ENCODE data around the gene S100A13. TPM values are rescaled to one million over a fixed set of nuclear protein-coding genes. Genes with fewer than 3 reads are reported as not detected.
A peak's percentile ranks its signal among the peaks of the same experiment; 100 is the strongest.

The S100A13 gene
- total and polyA plus RNA-seq, 3 experiments from 2014 or later: 1.3 to 7.6 (median 5.5) TPM

GRCh38 chr1:153608742-153609584, 18.3 kb downstream of the S100A13 start:
- no peaks in the 10 kb centered on the region for H3K36me3 Mint-ChIP-seq
- peaks cover 0 to 1% of the 10 kb centered on the region in 2 donors for H3K27me3 Mint-ChIP-seq
- no peak overlapping the region for H3K27ac ChIP-seq (ENCODE audit: low read depth, low read length)
- no peaks in the 10 kb centered on the region for H3K27me3 ChIP-seq (ENCODE audit: insufficient read depth, low read length, poor library complexity, severe bottlenecking)
- DNase-seq: no peak
- H3K27ac Mint-ChIP-seq: peak overlapping the region in 1 of 8 donors; percentile 73
- H3K4me3 Mint-ChIP-seq: no peak overlapping the region
- H3K9me3 Mint-ChIP-seq: no peaks in the 10 kb centered on the region
- POLR2A ChIA-PET: no interaction called here
- H3K4me1 ChIP-seq (ENCODE audit: insufficient read depth, low read length): no peaks in the 10 kb centered on the region
- no peak overlapping the region for H3K4me3 ChIP-seq (ENCODE audit: low read length)
- H3K36me3 ChIP-seq (ENCODE audit: insufficient read depth, low read length): no peaks in the 10 kb centered on the region
- CTCF ChIA-PET: no interaction called here
- H3K4me1 Mint-ChIP-seq: no peaks in the 10 kb centered on the region
- H3K9me3 ChIP-seq (ENCODE audit: low read length): no peaks in the 10 kb centered on the region

GRCh38 chr1:153608089-153608682, 19.1 kb downstream of the S100A13 start:
- no peaks in the 10 kb centered on the region for H3K27me3 ChIP-seq (ENCODE audit: insufficient read depth, low read length, poor library complexity, severe bottlenecking)
- no peak overlapping the region for H3K4me3 ChIP-seq (ENCODE audit: low read length)
- DNase-seq: no peak
- no peaks in the 10 kb centered on the region for H3K9me3 ChIP-seq (ENCODE audit: low read length)
- ChIA-PET CTCF (no interaction called here), POLR2A (no interaction called here)
- Mint-ChIP-seq H3K27me3 (peaks cover 0 to 1% of the 10 kb centered on the region in 2 donors), H3K4me1 (no peaks in the 10 kb centered on the region), H3K36me3 (no peaks in the 10 kb centered on the region), H3K4me3 (no peak overlapping the region), H3K27ac (no peak overlapping the region), H3K9me3 (no peaks in the 10 kb centered on the region)
- H3K27ac ChIP-seq (ENCODE audit: low read depth, low read length): no peak overlapping the region
- no peaks in the 10 kb centered on the region for H3K36me3 ChIP-seq (ENCODE audit: insufficient read depth, low read length)
- H3K4me1 ChIP-seq (ENCODE audit: insufficient read depth, low read length): no peaks in the 10 kb centered on the region

- H3K4me1 ChIP-seq (ENCODE audit: insufficient read depth, low read length): no peaks in the 10 kb centered on the region
- CTCF ChIA-PET: no interaction called here
- H3K4me3 Mint-ChIP-seq: peak overlapping the region in 1 of 7 donors; percentile 74
Measured at GRCh38 chr1:153607381-153607780, 19.9 kb downstream of the S100A13 start.

GRCh38 chr1:153606194-153606593, 21.1 kb downstream of the S100A13 start:
- Mint-ChIP-seq H3K9me3 (no peaks in the 10 kb centered on the region), H3K36me3 (no peaks in the 10 kb centered on the region), H3K27ac (no peak overlapping the region), H3K4me1 (no peaks in the 10 kb centered on the region), H3K27me3 (peaks cover 0 to 3% of the 10 kb centered on the region in 2 donors), H3K4me3 (no peak overlapping the region)
- CTCF ChIA-PET: interaction anchor here (0.8 kb wide), 1 partner anchor 36 kb away, joined by 3 read pairs; no protein-coding TSS in a partner anchor
- Histone ChIP-seq H3K27me3 (ENCODE audit: insufficient read depth, low read length, poor library complexity, severe bottlenecking) (no peaks in the 10 kb centered on the region), H3K9me3 (ENCODE audit: low read length) (no peaks in the 10 kb centered on the region), H3K4me1 (ENCODE audit: insufficient read depth, low read length) (no peaks in the 10 kb centered on the region), H3K4me3 (ENCODE audit: low read length) (no peak overlapping the region), H3K36me3 (ENCODE audit: insufficient read depth, low read length) (no peaks in the 10 kb centered on the region), H3K27ac (ENCODE audit: low read depth, low read length) (no peak overlapping the region)
- no peak for DNase-seq
- POLR2A ChIA-PET: no interaction called here

More at GRCh38 chr1:153607381-153607780, 19.9 kb downstream of the S100A13 start:
- H3K36me3 ChIP-seq (ENCODE audit: insufficient read depth, low read length): no peaks in the 10 kb centered on the region
- Mint-ChIP-seq H3K36me3 (no peaks in the 10 kb centered on the region), H3K27me3 (peaks cover 0 to 1% of the 10 kb centered on the region in 2 donors), H3K27ac (no peak overlapping the region), H3K9me3 (no peaks in the 10 kb centered on the region), H3K4me1 (no peaks in the 10 kb centered on the region)
- DNase-seq: no peak
- POLR2A ChIA-PET: no interaction called here
- H3K27ac ChIP-seq (ENCODE audit: low read depth, low read length): no peak overlapping the region
- H3K27me3 ChIP-seq (ENCODE audit: insufficient read depth, low read length, poor library complexity, severe bottlenecking): no peaks in the 10 kb centered on the region
- no peak overlapping the region for H3K4me3 ChIP-seq (ENCODE audit: low read length)
- H3K9me3 ChIP-seq (ENCODE audit: low read length): no peaks in the 10 kb centered on the region

GRCh38 chr1:153602749-153603148, 24.6 kb downstream of the S100A13 start:
- Histone ChIP-seq H3K27ac (ENCODE audit: low read depth, low read length) (no peak overlapping the region), H3K4me3 (ENCODE audit: low read length) (no peak overlapping the region), H3K27me3 (ENCODE audit: insufficient read depth, low read length, poor library complexity, severe bottlenecking) (no peaks in the 10 kb centered on the region), H3K9me3 (ENCODE audit: low read length) (no peaks in the 10 kb centered on the region), H3K4me1 (ENCODE audit: insufficient read depth, low read length) (no peaks in the 10 kb centered on the region), H3K36me3 (ENCODE audit: insufficient read depth, low read length) (no peaks in the 10 kb centered on the region)
- Mint-ChIP-seq H3K4me1 (peaks cover 0 to 4% (median 3%) of the 10 kb centered on the region in 3 donors), H3K4me3 (no peak overlapping the region), H3K36me3 (no peaks in the 10 kb centered on the region), H3K27me3 (peaks cover 0 to 3% of the 10 kb centered on the region in 2 donors), H3K9me3 (no peaks in the 10 kb centered on the region), H3K27ac (peak overlapping the region in 1 of 8 donors; percentile 39)
- ChIA-PET CTCF (no interaction called here), POLR2A (no interaction called here)
- no peak for DNase-seq

GRCh38 chr1:153599847-153600246, 27.5 kb downstream of the S100A13 start:
- Histone ChIP-seq H3K4me1 (ENCODE audit: insufficient read depth, low read length) (no peaks in the 10 kb centered on the region), H3K4me3 (ENCODE audit: low read length) (no peak overlapping the region), H3K36me3 (ENCODE audit: insufficient read depth, low read length) (no peaks in the 10 kb centered on the region), H3K27me3 (ENCODE audit: insufficient read depth, low read length, poor library complexity, severe bottlenecking) (no peaks in the 10 kb centered on the region), H3K27ac (ENCODE audit: low read depth, low read length) (no peak overlapping the region), H3K9me3 (ENCODE audit: low read length) (no peaks in the 10 kb centered on the region)
- Mint-ChIP-seq H3K4me1 (peaks cover 0 to 4% (median 3%) of the 10 kb centered on the region in 3 donors), H3K36me3 (no peaks in the 10 kb centered on the region), H3K27ac (peak overlapping the region in 1 of 8 donors; percentile 72), H3K9me3 (no peaks in the 10 kb centered on the region), H3K27me3 (peaks cover 0 to 1% of the 10 kb centered on the region in 2 donors), H3K4me3 (no peak overlapping the region)
- ChIA-PET POLR2A (no interaction called here), CTCF (no interaction called here)
- no peak for DNase-seq

- H3K9me3 Mint-ChIP-seq: no peaks in the 10 kb centered on the region
- Histone ChIP-seq H3K9me3 (ENCODE audit: low read length) (no peaks in the 10 kb centered on the region), H3K27me3 (ENCODE audit: insufficient read depth, low read length, poor library complexity, severe bottlenecking) (no peaks in the 10 kb centered on the region), H3K27ac (ENCODE audit: low read depth, low read length) (no peak overlapping the region), H3K4me3 (ENCODE audit: low read length) (no peak overlapping the region), H3K36me3 (ENCODE audit: insufficient read depth, low read length) (no peaks in the 10 kb centered on the region), H3K4me1 (ENCODE audit: insufficient read depth, low read length) (no peaks in the 10 kb centered on the region)
- peak overlapping the region in 1 of 8 donors; percentile 37 for H3K27ac Mint-ChIP-seq
- POLR2A ChIA-PET: no interaction called here
- H3K27me3 Mint-ChIP-seq: peaks cover 0 to 1% of the 10 kb centered on the region in 2 donors
- H3K36me3 Mint-ChIP-seq: no peaks in the 10 kb centered on the region
- CTCF ChIA-PET: interaction anchor here (1.1 to 1.3 kb wide), 2 partner anchors 88 to 104 kb away, joined by 3 read pairs; no protein-coding TSS in a partner anchor
- peaks cover 0 to 4% (median 3%) of the 10 kb centered on the region in 3 donors for H3K4me1 Mint-ChIP-seq
- H3K4me3 Mint-ChIP-seq: no peak overlapping the region
- no peak for DNase-seq
Measured at GRCh38 chr1:153598309-153599172, 28.8 kb downstream of the S100A13 start.

GRCh38 chr1:153597206-153597605, 30.1 kb downstream of the S100A13 start:
- Histone ChIP-seq H3K27ac (ENCODE audit: low read depth, low read length) (no peak overlapping the region), H3K36me3 (ENCODE audit: insufficient read depth, low read length) (no peaks in the 10 kb centered on the region), H3K27me3 (ENCODE audit: insufficient read depth, low read length, poor library complexity, severe bottlenecking) (no peaks in the 10 kb centered on the region), H3K4me1 (ENCODE audit: insufficient read depth, low read length) (no peaks in the 10 kb centered on the region), H3K4me3 (ENCODE audit: low read length) (no peak overlapping the region), H3K9me3 (ENCODE audit: low read length) (no peaks in the 10 kb centered on the region)
- DNase-seq: no peak
- ChIA-PET POLR2A (no interaction called here), CTCF (no interaction called here)
- Mint-ChIP-seq H3K4me1 (peaks cover 0 to 4% (median 3%) of the 10 kb centered on the region in 3 donors), H3K9me3 (no peaks in the 10 kb centered on the region), H3K27ac (no peak overlapping the region), H3K4me3 (no peak overlapping the region), H3K36me3 (no peaks in the 10 kb centered on the region), H3K27me3 (peaks cover 0 to 1% of the 10 kb centered on the region in 2 donors)
